OCI-LY7 (cell line): Measurements from ENCODE around the gene FHL1.

Experiments used
- CTCF ChIP-seq: fragments of 200-600 bp; sonication (generic); conservative IDR thresholded peaks from 2 replicates; pipeline ENCODE4 v1.5.1; 2014; ENCODE audit warnings: mild to moderate bottlenecking, antibody characterized with exemption, low read length, moderate library complexity, mixed read lengths
- EZH2phosphoT487 ChIP-seq: fragments of 200-600 bp; sonication (generic); IDR thresholded peaks from 2 replicates; pipeline ENCODE4 v1.6.1; 2018; ENCODE audit warnings: low read depth, borderline replicate concordance, mild to moderate bottlenecking, mixed run types, antibody characterized with exemption, low read length, moderate library complexity, mixed read lengths

GRCh38 chrX:136209751-136210150 is 62.4 kb downstream of the FHL1 start:
- no peak for TF ChIP-seq CTCF
- TF ChIP-seq EZH2phosphoT487, result no peak
